Activated naive CD4-positive, alpha-beta T cell treated with anti-CD3 and anti-CD28 coated beads, Interleukin-2, amount 10 ng/mL, durations not matched to agents 7 days and 5 days (primary cell): ENCODE measurements around the gene KRTAP5-7.
"Not testable (repeated sequence)": the region's sequence is repeated elsewhere in the genome, so short reads cannot be mapped to it uniquely, and the experiment has no call there.

Experiments
- CTCF ChIA-PET: fragments of 350-600 bp; sonication (Branson Sonifier 250); formaldehyde crosslinking; loops from one replicate; lab custom pipeline; 2021; ENCODE audit warnings: antibody characterized with exemption; lab: Charles Lee
- DNase-seq: peaks from one replicate; pipeline ENCODE4 v3.0.0-alpha.2; 2020
- H3K27ac Mint-ChIP-seq: one replicate; pipeline ENCODE4 v1.8.0; 2021; ENCODE audit warnings: mild to moderate bottlenecking, moderate library complexity, mixed read lengths
- H3K27me3 Mint-ChIP-seq: one replicate; pipeline ENCODE4 v1.8.0; 2021; ENCODE audit warnings: mild to moderate bottlenecking, mixed read lengths
- H3K36me3 Mint-ChIP-seq: one replicate; pipeline ENCODE4 v1.8.0; 2021; ENCODE audit warnings: mixed read lengths
- H3K4me1 Mint-ChIP-seq: one replicate; pipeline ENCODE4 v1.8.0; 2021; ENCODE audit warnings: mixed read lengths
- H3K4me3 Mint-ChIP-seq: one replicate; pipeline ENCODE4 v1.8.0; 2021; ENCODE audit warnings: mild to moderate bottlenecking, moderate library complexity, mixed read lengths
- H3K9me3 Mint-ChIP-seq: one replicate; pipeline ENCODE4 v1.8.0; 2021; ENCODE audit warnings: mixed read lengths

The KRTAP5-7 gene

GRCh38 chr11:71548716-71549151, 21.7 kb downstream of the KRTAP5-7 start:
- Mint-ChIP-seq H3K4me1 (no peaks in the 10 kb centered on the region), H3K27ac (no peak overlapping the region), H3K27me3 (peaks cover 13% of the 10 kb centered on the region), H3K4me3 (no peak overlapping the region), H3K36me3 (no peaks in the 10 kb centered on the region), H3K9me3 (peaks cover 1% of the 10 kb centered on the region)
- DNase-seq: no peak
- CTCF ChIA-PET: no interaction called here

- Mint-ChIP-seq H3K27me3 (peaks cover 12% of the 10 kb centered on the region), H3K4me1 (no peaks in the 10 kb centered on the region), H3K36me3 (no peaks in the 10 kb centered on the region), H3K27ac (no peak overlapping the region), H3K9me3 (no peaks in the 10 kb centered on the region), H3K4me3 (no peak overlapping the region)
- no peak for DNase-seq
- CTCF ChIA-PET: no interaction called here
These were observed 24.6 kb downstream of the KRTAP5-7 start for GRCh38 chr11:71551711-71552110.

GRCh38 chr11:71554996-71555395, 27.9 kb downstream of the KRTAP5-7 start:
- H3K27me3 Mint-ChIP-seq: peaks cover 5% of the 10 kb centered on the region
- no peaks in the 10 kb centered on the region for H3K36me3 Mint-ChIP-seq
- DNase-seq: no peak
- CTCF ChIA-PET: no interaction called here
- H3K4me3 Mint-ChIP-seq: no peak overlapping the region
- H3K4me1 Mint-ChIP-seq: no peaks in the 10 kb centered on the region
- no peaks in the 10 kb centered on the region for H3K9me3 Mint-ChIP-seq
- H3K27ac Mint-ChIP-seq: no peak overlapping the region

- Mint-ChIP-seq H3K4me3 (no peak overlapping the region), H3K27me3 (peaks cover 4% of the 10 kb centered on the region), H3K27ac (no peak overlapping the region), H3K9me3 (no peaks in the 10 kb centered on the region), H3K36me3 (no peaks in the 10 kb centered on the region), H3K4me1 (no peaks in the 10 kb centered on the region)
- CTCF ChIA-PET: no interaction called here
- DNase-seq: no peak
These were observed 28.4 kb downstream of the KRTAP5-7 start for GRCh38 chr11:71555508-71555907.

GRCh38 chr11:71556018-71556417, 29.0 kb downstream of the KRTAP5-7 start:
- CTCF ChIA-PET: no interaction called here
- Mint-ChIP-seq H3K27ac (no peak overlapping the region), H3K36me3 (no peaks in the 10 kb centered on the region), H3K4me1 (no peaks in the 10 kb centered on the region), H3K4me3 (no peak overlapping the region), H3K9me3 (no peaks in the 10 kb centered on the region), H3K27me3 (peaks cover 4% of the 10 kb centered on the region)
- no peak for DNase-seq

- no peak overlapping the region for H3K4me3 Mint-ChIP-seq
- CTCF ChIA-PET: no interaction called here
- H3K27ac Mint-ChIP-seq: no peak overlapping the region
- no peaks in the 10 kb centered on the region for H3K4me1 Mint-ChIP-seq
- peaks cover 4% of the 10 kb centered on the region for H3K27me3 Mint-ChIP-seq
- no peaks in the 10 kb centered on the region for H3K36me3 Mint-ChIP-seq
- no peak for DNase-seq
- H3K9me3 Mint-ChIP-seq: no peaks in the 10 kb centered on the region
These were observed 30.2 kb downstream of the KRTAP5-7 start for GRCh38 chr11:71557257-71557656.

GRCh38 chr11:71558996-71559395, 31.9 kb downstream of the KRTAP5-7 start:
- DNase-seq: no peak
- no peak overlapping the region for H3K4me3 Mint-ChIP-seq
- no peaks in the 10 kb centered on the region for H3K36me3 Mint-ChIP-seq
- H3K9me3 Mint-ChIP-seq: no peaks in the 10 kb centered on the region
- no peaks in the 10 kb centered on the region for H3K4me1 Mint-ChIP-seq
- CTCF ChIA-PET: no interaction called here
- H3K27ac Mint-ChIP-seq: no peak overlapping the region
- peaks cover 15% of the 10 kb centered on the region for H3K27me3 Mint-ChIP-seq

GRCh38 chr11:71562120-71562519, 35.1 kb downstream of the KRTAP5-7 start:
- CTCF ChIA-PET: interaction anchor here (0.6 kb wide), 1 partner anchor 1675 kb away, joined by 3 read pairs; no protein-coding TSS in a partner anchor
- Mint-ChIP-seq H3K27me3 (peaks cover 30% of the 10 kb centered on the region), H3K4me3 (no peak overlapping the region)

GRCh38 chr11:71563406-71563805, 36.3 kb downstream of the KRTAP5-7 start:
- Mint-ChIP-seq H3K36me3 (no peaks in the 10 kb centered on the region), H3K4me3 (no peak overlapping the region), H3K27me3 (peaks cover 30% of the 10 kb centered on the region), H3K4me1 (no peaks in the 10 kb centered on the region), H3K27ac (no peak overlapping the region), H3K9me3 (no peaks in the 10 kb centered on the region)
- CTCF ChIA-PET: interaction anchor here (0.7 to 1.4 kb wide), 3 partner anchors 14 to 1096 kb away, joined by 3 read pairs; no protein-coding TSS in a partner anchor
- DNase-seq: peak; percentile 26

More at GRCh38 chr11:71562120-71562519, 35.1 kb downstream of the KRTAP5-7 start:
- H3K9me3 Mint-ChIP-seq: no peaks in the 10 kb centered on the region
- no peaks in the 10 kb centered on the region for H3K36me3 Mint-ChIP-seq
- no peak for DNase-seq
- no peaks in the 10 kb centered on the region for H3K4me1 Mint-ChIP-seq
- H3K27ac Mint-ChIP-seq: no peak overlapping the region

- Mint-ChIP-seq H3K4me1 (no peaks in the 10 kb centered on the region), H3K36me3 (no peaks in the 10 kb centered on the region)
- DNase-seq: peak; percentile 11
These were observed 37.4 kb downstream of the KRTAP5-7 start for GRCh38 chr11:71564430-71564829.

GRCh38 chr11:71565263-71565662, 38.2 kb downstream of the KRTAP5-7 start, which contains the start of gene KRTAP5-10:
KRTAP5-10 (plus strand) TSS chr11:71565563; CDS start chr11:71565588, 25 bp downstream.
- no peaks in the 10 kb centered on the region for H3K4me1 Mint-ChIP-seq
- CTCF ChIA-PET: no interaction called here
- H3K27ac Mint-ChIP-seq: no peak within 1 kb of the TSS
- DNase-seq: no peak
- no peaks in the 10 kb centered on the region for H3K36me3 Mint-ChIP-seq
- H3K9me3 Mint-ChIP-seq: no peaks in the 10 kb centered on the region
- H3K4me3 Mint-ChIP-seq: no peak within 1 kb of the TSS
- H3K27me3 Mint-ChIP-seq: peaks cover 30% of the 10 kb centered on the region

More at GRCh38 chr11:71564430-71564829, 37.4 kb downstream of the KRTAP5-7 start:
- Mint-ChIP-seq H3K9me3 (no peaks in the 10 kb centered on the region), H3K27ac (no peak overlapping the region), H3K27me3 (peaks cover 30% of the 10 kb centered on the region), H3K4me3 (no peak overlapping the region)
- CTCF ChIA-PET: no interaction called here

- peaks cover 30% of the 10 kb centered on the region for H3K27me3 Mint-ChIP-seq
- CTCF ChIA-PET: no interaction called here
These were observed 39.1 kb downstream of the KRTAP5-7 start for GRCh38 chr11:71566081-71566620.

GRCh38 chr11:71566626-71567599, 39.8 kb downstream of the KRTAP5-7 start:
- H3K4me1 Mint-ChIP-seq, H3K36me3 Mint-ChIP-seq, CTCF ChIA-PET, DNase-seq, H3K9me3 Mint-ChIP-seq, H3K4me3 Mint-ChIP-seq, H3K27ac Mint-ChIP-seq: not testable (repeated sequence)
- H3K27me3 Mint-ChIP-seq: peaks cover 30% of the 10 kb centered on the region

More at GRCh38 chr11:71566081-71566620, 39.1 kb downstream of the KRTAP5-7 start:
- Mint-ChIP-seq H3K4me3 (no peak overlapping the region), H3K4me1 (no peaks in the 10 kb centered on the region), H3K9me3 (no peaks in the 10 kb centered on the region), H3K36me3 (no peaks in the 10 kb centered on the region), H3K27ac (no peak overlapping the region)
- DNase-seq: no peak

- H3K4me3 Mint-ChIP-seq, H3K9me3 Mint-ChIP-seq, H3K4me1 Mint-ChIP-seq, H3K27ac Mint-ChIP-seq, CTCF ChIA-PET, DNase-seq, H3K36me3 Mint-ChIP-seq: not testable (repeated sequence)
- H3K27me3 Mint-ChIP-seq: peaks cover 30% of the 10 kb centered on the region
These were observed 40.6 kb downstream of the KRTAP5-7 start for GRCh38 chr11:71567633-71568032.
